SU-DHL-6 (cell line): Measurements from ENCODE around the gene CLDN9.

ENCODE experiments used
- H2AFZ ChIP-seq: fragments of 200-600 bp; sonication (generic); 2 replicates; pipeline ENCODE4 v1.6.1; 2014; ENCODE audit warnings: low read depth, mild to moderate bottlenecking, moderate library complexity, mixed read lengths, antibody characterized with exemption, low read length; ENCODE audit not compliant: severe bottlenecking
- H3F3A ChIP-seq: fragments of 200-600 bp; shearing (Covaris generic); 2 replicates; pipeline ENCODE4 v1.6.0; 2016; ENCODE audit warnings: antibody characterized with exemption, mild to moderate bottlenecking; ENCODE audit not compliant: insufficient read depth
- H3K27ac ChIP-seq: fragments of 200-600 bp; sonication (generic); 2 replicates; pipeline ENCODE4 v1.5.1; 2016; ENCODE audit warnings: low read depth, mild to moderate bottlenecking, low read length, moderate library complexity, mixed read lengths
- H3K27me3 ChIP-seq: fragments of 200-600 bp; sonication (generic), shearing (Covaris generic); 2 replicates; pipeline ENCODE4 v1.6.0; 2014; ENCODE audit warnings: mild to moderate bottlenecking, low read length
- H3K36me3 ChIP-seq: fragments of 200-600 bp; sonication (generic); 2 replicates; pipeline ENCODE4 v1.6.1; 2014; ENCODE audit warnings: mild to moderate bottlenecking, low read length, mixed read lengths
- H3K4me2 ChIP-seq: fragments of 300-600, 200-600 bp; shearing (Covaris generic), sonication (generic); 2 replicates; pipeline ENCODE4 v1.6.0; 2014; ENCODE audit warnings: low read length, low read depth, mild to moderate bottlenecking; ENCODE audit not compliant: poor library complexity, severe bottlenecking
- H3K4me3 ChIP-seq: fragments of 200-600 bp; sonication (generic); 2 replicates; pipeline ENCODE4 v1.5.1; 2014; ENCODE audit warnings: antibody characterized with exemption, low read length, mild to moderate bottlenecking, mixed read lengths; ENCODE audit not compliant: insufficient read depth, poor library complexity, severe bottlenecking
- H3K79me2 ChIP-seq: fragments of 200-600 bp; sonication (generic); 2 replicates; pipeline ENCODE4 v1.6.1; 2014; ENCODE audit warnings: mild to moderate bottlenecking, low read length, moderate library complexity; ENCODE audit not compliant: insufficient read depth
- H3K9ac ChIP-seq: fragments of 200-600 bp; sonication (generic); 2 replicates; pipeline ENCODE4 v1.7.0; 2014; ENCODE audit warnings: mild to moderate bottlenecking, low read length
- H3K9me2 ChIP-seq: fragments of 200-600 bp; sonication (generic); replicated peaks from 2 replicates; pipeline ENCODE4 v1.6.1; 2014; ENCODE audit warnings: low read length; ENCODE audit not compliant: insufficient read depth
- H3K9me3 ChIP-seq: fragments of 200-600 bp; sonication (generic); 2 replicates; pipeline ENCODE4 v1.6.1; 2014; ENCODE audit warnings: low read length, mixed read lengths; ENCODE audit not compliant: insufficient read depth
- H4K20me1 ChIP-seq: fragments of 200-600 bp; sonication (generic); 2 replicates; pipeline ENCODE4 v1.6.1; 2014; ENCODE audit warnings: low read depth, mild to moderate bottlenecking, antibody characterized with exemption, low read length, moderate library complexity, mixed read lengths
- CTCF ChIP-seq: fragments of 200-600 bp; sonication (generic); IDR thresholded peaks from one replicate; pipeline ENCODE4 v1.5.1; 2017; ENCODE audit warnings: antibody characterized with exemption, mild to moderate bottlenecking, low read length, moderate library complexity; ENCODE audit not compliant: insufficient read depth, poor library complexity, severe bottlenecking
- EZH2phosphoT487 ChIP-seq: fragments of 200-600 bp; sonication (generic), shearing (Covaris generic); conservative IDR thresholded peaks from 2 replicates; pipeline ENCODE4 v1.6.1; 2018; ENCODE audit warnings: mild to moderate bottlenecking, antibody characterized with exemption, low read length, moderate library complexity, mixed read lengths

CLDN9 gene

DNA sequence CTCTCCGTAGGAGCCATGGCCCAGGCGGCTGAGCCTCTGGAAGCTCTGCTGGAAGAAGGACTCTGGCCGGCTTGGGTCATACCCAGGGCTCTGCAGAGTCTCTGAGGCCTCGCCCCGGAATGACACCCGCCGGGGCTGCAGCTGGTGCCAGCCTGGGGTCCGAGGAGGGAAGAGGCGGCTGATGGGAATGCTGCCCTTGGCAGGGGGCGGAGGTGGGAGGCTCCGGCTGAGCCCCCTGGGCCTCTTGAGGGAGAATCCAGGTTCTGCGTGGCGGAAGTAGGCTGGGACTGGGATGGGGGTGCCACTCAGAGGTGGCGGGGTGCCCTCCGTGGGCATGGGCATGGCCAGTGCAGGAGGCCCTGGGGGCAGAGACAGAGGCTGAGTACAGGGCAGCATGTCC lies 36.0 kb upstream of the CLDN9 start:
- Histone ChIP-seq H3K36me3 (no peaks in the 10 kb centered on the region), H3K79me2 (peaks cover 23% of the 10 kb centered on the region), H3K9ac (no peak overlapping the region), H3K9me2 (no peaks in the 10 kb centered on the region), H2AFZ (no peak overlapping the region), H3K27me3 (no peaks in the 10 kb centered on the region), H3K27ac (no peak overlapping the region), H3K4me2 (no peak overlapping the region), H3F3A (peaks cover 28% of the 10 kb centered on the region), H3K4me3 (no peak overlapping the region), H4K20me1 (peaks cover 4% of the 10 kb centered on the region; the same call in 1 of the 2 replicates), H3K9me3 (no peaks in the 10 kb centered on the region)
- TF ChIP-seq EZH2phosphoT487 (no peak), CTCF (no peak)

DNA sequence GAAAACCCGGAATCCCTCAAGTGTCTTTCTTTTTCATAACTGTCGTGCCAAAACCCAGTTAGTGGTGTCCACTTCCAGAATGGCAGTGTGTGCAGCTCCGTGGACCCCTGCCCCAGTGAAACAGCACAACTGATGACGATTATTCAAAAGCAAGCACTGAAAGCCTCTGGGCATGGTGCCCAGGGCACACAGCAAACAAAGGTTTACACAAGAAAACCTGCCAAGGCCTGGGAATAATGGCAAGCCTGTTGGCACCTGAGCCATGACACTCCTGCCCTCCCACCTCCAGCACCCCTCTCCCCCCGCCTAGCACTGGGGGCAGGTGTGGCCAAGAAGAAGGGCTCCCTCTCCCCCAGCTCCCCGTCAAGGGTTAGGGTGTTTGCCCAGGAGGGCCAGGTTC lies 35.3 kb upstream of the CLDN9 start:
- Histone ChIP-seq H3K9me2 (no peaks in the 10 kb centered on the region), H3F3A (peaks cover 28% of the 10 kb centered on the region), H3K27ac (no peak overlapping the region), H3K9me3 (no peaks in the 10 kb centered on the region), H3K27me3 (no peaks in the 10 kb centered on the region), H2AFZ (no peak overlapping the region), H4K20me1 (no peaks in the 10 kb centered on the region), H3K4me2 (no peak overlapping the region), H3K9ac (no peak overlapping the region; the same call in 1 of the 2 replicates), H3K79me2 (peaks cover 23% of the 10 kb centered on the region), H3K4me3 (no peak overlapping the region), H3K36me3 (no peaks in the 10 kb centered on the region)
- no peak for TF ChIP-seq EZH2phosphoT487
- TF ChIP-seq CTCF: no peak

- Histone ChIP-seq H2AFZ (peak overlapping the region; percentile 21), H3K36me3 (no peaks in the 10 kb centered on the region), H3K9me3 (no peaks in the 10 kb centered on the region), H3K9me2 (no peaks in the 10 kb centered on the region), H3K79me2 (peaks cover 23% of the 10 kb centered on the region), H3K27me3 (no peaks in the 10 kb centered on the region), H3K27ac (peak overlapping the region; percentile 80), H3K4me2 (peak overlapping the region; percentile 59), H4K20me1 (no peaks in the 10 kb centered on the region), H3F3A (peaks cover 21% of the 10 kb centered on the region), H3K4me3 (peak overlapping the region; percentile 83), H3K9ac (peak overlapping the region; percentile 90)
- TF ChIP-seq CTCF (no peak), EZH2phosphoT487 (no peak)
Measured at GRCh38 chr16:2979669-2980226, 33.0 kb upstream of the CLDN9 start.
